ENCODE measurements around the gene PTPRK. TPM values are rescaled to one million over a fixed set of nuclear protein-coding genes. Genes with fewer than 3 reads are reported as not detected.

PTPRK gene
- total and polyA plus RNA-seq, 2 donors (not counting 1 experiment from before 2014, with no cell fraction given): 16.2 to 18.7 TPM

DNA sequence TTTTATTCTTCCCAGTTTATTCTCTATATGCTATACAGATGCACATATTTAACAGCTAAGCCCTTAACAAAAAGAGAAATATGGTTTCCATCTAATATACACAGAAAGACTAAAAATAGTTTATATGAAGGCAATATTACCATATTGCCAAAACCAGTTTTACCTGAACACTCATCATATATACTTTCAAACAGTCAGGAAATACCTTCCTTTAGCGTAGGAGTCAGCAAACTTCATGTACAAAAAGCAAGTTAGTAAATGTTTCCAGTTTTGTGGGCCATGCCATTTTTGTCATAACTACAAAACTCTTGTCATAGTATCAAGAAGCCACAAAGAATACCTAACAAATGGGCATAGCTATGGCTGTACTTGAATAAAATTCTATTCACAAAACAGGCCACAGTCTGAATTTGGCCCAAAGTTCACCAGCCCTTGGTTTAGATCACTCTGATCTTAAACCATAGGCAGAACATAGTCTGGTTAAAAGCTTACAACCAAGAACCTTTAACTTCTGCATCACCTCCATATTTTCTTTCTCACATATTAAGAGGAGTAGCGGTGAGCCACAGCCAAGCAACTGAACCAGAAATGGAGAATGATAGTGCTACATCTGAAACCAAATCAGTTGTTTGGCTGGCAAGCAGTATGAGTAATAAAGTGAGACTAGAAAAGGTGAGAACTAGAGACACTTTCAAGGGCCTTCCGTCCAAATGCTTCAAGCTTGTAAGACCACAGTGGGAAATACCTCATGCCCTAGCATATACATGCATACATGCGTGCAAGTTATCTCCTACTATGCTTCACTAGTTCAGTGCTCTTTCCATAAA, 116.6 kb downstream of the PTPRK start:
- Histone ChIP-seq H3K4me2 (replicated peaks; ENCODE audit: low read depth, low read length, poor library complexity, severe bottlenecking) (no peak overlapping the region), H3K4me3 (ENCODE audit: control extremely low read depth in 1 of 5, extremely low read depth in 1 of 5, insufficient read depth in 1 of 5, low read depth in 2 of 5, low read length in 4 of 5) (no peak overlapping the region), H2AFZ (ENCODE audit: insufficient read depth, low read depth, low read length, poor library complexity, severe bottlenecking) (no peak overlapping the region), H3K79me2 (ENCODE audit: control insufficient read depth, insufficient read depth, low read length) (no peaks in the 10 kb centered on the region), H3K36me3 (replicated peaks in 1 of 2; ENCODE audit: control extremely low read depth in 1 of 2, control insufficient read depth in 1 of 2, extremely low read depth in 1 of 2, insufficient read depth in 2 of 2, low read length in 1 of 2) (no peaks in the 10 kb centered on the region), H3K27ac (ENCODE audit: low read length in 2 of 2) (no peak overlapping the region), H3K4me1 (ENCODE audit: control insufficient read depth in 2 of 2, insufficient read depth in 2 of 2, low read length in 2 of 2) (no peaks in the 10 kb centered on the region), H3K9ac (ENCODE audit: low read length) (no peak overlapping the region), H4K20me1 (ENCODE audit: control insufficient read depth, insufficient read depth, low read length, poor library complexity, severe bottlenecking) (no peaks in the 10 kb centered on the region), H3K9me3 (ENCODE audit: control extremely low read depth in 1 of 3, control insufficient read depth in 2 of 3, insufficient read depth in 1 of 3, low read length in 2 of 3) (no peaks in the 10 kb centered on the region), H3K27me3 (replicated peaks in 1 of 4; ENCODE audit: control extremely low read depth in 1 of 4, control insufficient read depth in 3 of 4, insufficient read depth in 4 of 4, low read length in 3 of 4) (no peaks in the 10 kb centered on the region)
- no peak for ATAC-seq (ENCODE audit: low read depth)
- Mint-ChIP-seq H3K27me3 (no peaks in the 10 kb centered on the region), H3K27ac (no peak overlapping the region), H3K4me3 (no peak overlapping the region), H3K9me3 (ENCODE audit: insufficient read depth) (no peaks in the 10 kb centered on the region), H3K4me1 (no peaks in the 10 kb centered on the region)
- 80% methylated on average over 1 of the region's 4 CpGs for WGBS (ENCODE audit: insufficient coverage)
- ChIA-PET CTCF (no interaction called here), POLR2A (no interaction called here)
- intact Hi-C loops (cut with micrococcal nuclease): no loop called here
- TF ChIP-seq CTCF (IDR thresholded peaks at IDR 0.05) (no peak), EZH2 (IDR thresholded peaks at IDR 0.05; ENCODE audit: borderline replicate concordance, insufficient read depth, low read depth, low read length, poor library complexity, severe bottlenecking) (no peak)
- DNase-seq: no peak

- H3K9me3 Mint-ChIP-seq (ENCODE audit: insufficient read depth): no peaks in the 10 kb centered on the region
- Histone ChIP-seq H3K79me2 (ENCODE audit: control insufficient read depth, insufficient read depth, low read length) (no peaks in the 10 kb centered on the region), H3K9ac (ENCODE audit: low read length) (no peak overlapping the region), H3K4me2 (replicated peaks; ENCODE audit: low read depth, low read length, poor library complexity, severe bottlenecking) (no peak overlapping the region), H3K9me3 (ENCODE audit: control extremely low read depth in 1 of 3, control insufficient read depth in 2 of 3, insufficient read depth in 1 of 3, low read length in 2 of 3) (no peaks in the 10 kb centered on the region), H3K27ac (ENCODE audit: low read length in 2 of 2) (no peak overlapping the region), H3K4me1 (ENCODE audit: control insufficient read depth in 2 of 2, insufficient read depth in 2 of 2, low read length in 2 of 2) (no peaks in the 10 kb centered on the region), H4K20me1 (ENCODE audit: control insufficient read depth, insufficient read depth, low read length, poor library complexity, severe bottlenecking) (no peaks in the 10 kb centered on the region), H3K36me3 (replicated peaks in 1 of 2; ENCODE audit: control extremely low read depth in 1 of 2, control insufficient read depth in 1 of 2, extremely low read depth in 1 of 2, insufficient read depth in 2 of 2, low read length in 1 of 2) (no peaks in the 10 kb centered on the region), H2AFZ (ENCODE audit: insufficient read depth, low read depth, low read length, poor library complexity, severe bottlenecking) (no peak overlapping the region), H3K27me3 (replicated peaks in 1 of 4; ENCODE audit: control extremely low read depth in 1 of 4, control insufficient read depth in 3 of 4, insufficient read depth in 4 of 4, low read length in 3 of 4) (no peaks in the 10 kb centered on the region), H3K4me3 (ENCODE audit: control extremely low read depth in 1 of 5, extremely low read depth in 1 of 5, insufficient read depth in 1 of 5, low read depth in 2 of 5, low read length in 4 of 5) (no peak overlapping the region)
- ATAC-seq (ENCODE audit: low read depth) (no peak), DNase-seq (no peak)
- no peaks in the 10 kb centered on the region for H3K4me1 Mint-ChIP-seq
- CTCF ChIA-PET: no interaction called here
- H3K27ac Mint-ChIP-seq: no peak overlapping the region
- H3K27me3 Mint-ChIP-seq: no peaks in the 10 kb centered on the region
- H3K4me3 Mint-ChIP-seq: no peak overlapping the region
- intact Hi-C loops (cut with micrococcal nuclease): no loop called here
- WGBS (ENCODE audit: insufficient coverage): 100% methylated on average over 1 of the region's 4 CpGs
- POLR2A ChIA-PET: no interaction called here
- TF ChIP-seq CTCF (IDR thresholded peaks at IDR 0.05): no peak
- no peak for TF ChIP-seq EZH2 (IDR thresholded peaks at IDR 0.05; ENCODE audit: borderline replicate concordance, insufficient read depth, low read depth, low read length, poor library complexity, severe bottlenecking)
Measured at GRCh38 chr6:128400875-128401274, 119.5 kb downstream of the PTPRK start.
